HG03196 (cell line): ENCODE results near the gene MPPED2.

Experiments used
- ATAC-seq: cut with Tn5 transposase; IDR thresholded peaks from one replicate; pipeline ENCODE4 v1.9.1; 2021; ENCODE audit not compliant: unreplicated experiment

Gene MPPED2

DNA sequence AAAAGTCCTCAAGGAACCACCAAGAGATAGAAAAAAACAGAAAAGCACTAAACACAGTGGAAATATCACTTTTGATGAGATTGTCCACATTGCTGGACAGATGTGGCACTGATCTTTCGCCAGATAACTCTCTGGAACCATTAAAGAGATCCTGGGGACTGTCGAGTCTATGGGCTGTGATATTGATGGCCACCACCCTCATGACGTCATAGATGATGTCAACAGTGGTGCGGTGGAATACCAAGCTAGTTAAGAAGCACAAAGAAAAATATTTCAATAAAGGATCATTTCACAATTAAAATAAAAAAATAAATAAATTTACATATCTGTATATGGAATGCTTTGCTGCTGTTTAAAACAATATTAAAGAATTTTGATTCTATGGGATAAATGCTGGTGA is 217.8 kb downstream of the MPPED2 start:
- ATAC-seq = no peak

DNA sequence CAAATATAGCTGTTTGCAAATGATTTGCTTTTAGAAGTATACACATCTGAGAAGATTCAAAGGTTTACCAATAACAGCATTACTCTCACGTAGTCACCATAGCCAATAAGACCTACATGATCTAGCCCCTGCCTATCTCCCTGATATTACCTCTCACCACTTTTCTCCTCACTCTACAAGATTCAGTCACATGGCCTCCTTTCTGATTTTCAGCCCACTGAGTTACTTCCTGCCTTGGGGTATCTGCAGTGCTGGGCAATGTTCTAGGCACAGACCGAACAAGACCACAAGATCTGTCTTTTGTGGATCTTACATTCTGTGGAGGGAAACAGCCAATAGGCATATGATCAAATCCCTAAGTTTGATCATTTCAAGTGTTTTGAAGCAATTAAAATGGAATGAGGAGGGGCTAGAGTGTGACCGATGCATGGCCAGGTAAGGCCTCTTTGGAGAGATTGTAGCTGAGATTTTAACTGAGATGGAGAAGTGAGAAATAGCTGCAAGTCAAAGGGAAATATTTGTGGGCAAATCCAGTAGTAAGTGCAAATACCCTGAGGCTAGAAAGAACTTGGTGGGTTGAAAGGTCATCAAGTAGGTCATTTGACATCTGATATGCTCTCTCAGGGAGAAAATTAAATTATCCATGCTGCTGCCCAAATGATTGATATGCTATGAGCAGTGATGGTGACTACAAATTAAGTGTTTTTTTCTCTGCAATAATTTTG is 220.2 kb downstream of the MPPED2 start:
- ATAC-seq = no peak

DNA sequence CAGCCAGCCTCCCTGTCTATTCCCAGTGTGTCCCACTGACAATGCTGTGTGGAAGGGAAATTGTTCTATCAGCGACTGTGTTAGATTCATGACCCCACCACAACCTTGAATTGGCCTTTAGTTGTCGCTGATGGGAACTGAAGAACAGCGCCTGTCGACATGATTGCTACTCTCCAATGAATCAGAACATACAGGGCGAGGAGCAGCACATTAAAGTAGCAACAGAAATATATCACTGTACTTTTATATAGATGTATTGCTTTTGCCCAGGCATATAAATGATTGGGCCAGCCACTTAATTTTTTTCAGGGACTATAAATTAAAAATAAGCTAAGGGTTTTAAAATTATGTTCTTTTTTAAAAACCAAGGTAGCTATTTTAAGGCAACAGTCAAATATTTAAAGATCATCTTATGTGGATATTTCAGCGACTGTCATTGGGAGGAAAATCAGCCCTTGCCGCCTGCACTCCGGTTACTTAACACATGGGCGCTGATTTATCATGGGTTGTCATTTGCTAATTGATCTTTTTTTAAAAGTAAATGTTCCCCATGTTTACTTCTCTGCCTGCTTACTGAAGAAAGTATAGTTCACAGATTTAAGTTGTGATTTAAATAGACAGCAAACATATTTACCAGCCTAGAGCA is 221.2 kb downstream of the MPPED2 start:
- ATAC-seq = no peak

DNA sequence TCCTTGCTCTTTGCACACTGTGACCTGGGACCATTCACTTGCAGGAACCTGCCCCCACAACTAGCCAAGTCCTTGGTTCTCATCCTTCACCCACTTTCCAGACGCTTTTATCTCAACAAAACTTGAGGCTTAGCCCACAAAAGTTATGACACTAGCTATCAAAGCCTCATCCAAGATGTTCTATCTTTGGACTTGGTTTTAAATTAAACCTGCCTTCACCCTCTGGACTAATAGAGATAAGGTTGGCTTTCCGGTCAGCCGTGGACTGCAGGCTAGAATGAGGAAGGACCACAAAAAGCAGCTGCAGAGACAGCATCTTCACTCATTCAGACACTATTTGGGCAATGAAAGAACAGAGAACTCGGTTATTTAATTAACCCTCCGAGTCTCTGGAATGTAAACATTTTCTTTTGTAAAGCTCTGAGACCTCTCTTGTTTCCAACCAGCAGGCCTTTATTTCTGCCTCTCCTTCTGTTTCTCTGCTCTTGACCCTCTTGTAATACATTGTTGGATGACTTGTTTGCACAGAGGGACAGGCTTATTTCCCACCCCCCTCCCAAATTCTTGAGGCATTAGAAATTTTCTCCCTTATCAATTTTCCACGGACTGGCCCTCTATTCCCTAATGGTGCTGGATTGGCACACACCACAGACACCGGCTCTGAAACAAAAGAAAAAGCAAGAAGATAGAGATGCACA is 221.9 kb downstream of the MPPED2 start:
- ATAC-seq = no peak

DNA sequence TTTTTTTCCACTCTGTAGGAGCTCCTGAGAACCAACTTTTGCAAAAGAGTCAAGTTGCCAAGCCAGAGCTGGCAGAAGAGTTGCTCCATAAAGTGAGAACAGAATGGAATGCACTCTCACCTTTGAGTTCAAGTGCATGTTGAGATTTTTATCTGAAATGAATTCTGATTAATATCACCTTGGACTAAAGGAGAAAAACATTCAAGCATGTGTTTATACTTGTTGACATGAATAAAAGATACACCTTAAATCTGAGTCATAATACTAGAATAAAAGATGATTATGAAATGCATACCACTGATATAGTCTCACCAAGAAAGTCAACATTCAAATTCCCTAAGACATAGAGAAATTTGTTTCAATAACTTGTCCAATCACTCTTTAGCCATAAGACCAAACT is 225.4 kb downstream of the MPPED2 start:
- ATAC-seq = no peak
